ENCODE measurements around the gene COLGALT1. TPM values are rescaled to one million over a fixed set of nuclear protein-coding genes. Genes with fewer than 3 reads are reported as not detected.

COLGALT1 gene
- total and polyA plus RNA-seq, 2 of the 8 experiments (the other 6 are each of a cell fraction or from before 2014, with no cell fraction given): 44.7 to 58.1 TPM

DNA sequence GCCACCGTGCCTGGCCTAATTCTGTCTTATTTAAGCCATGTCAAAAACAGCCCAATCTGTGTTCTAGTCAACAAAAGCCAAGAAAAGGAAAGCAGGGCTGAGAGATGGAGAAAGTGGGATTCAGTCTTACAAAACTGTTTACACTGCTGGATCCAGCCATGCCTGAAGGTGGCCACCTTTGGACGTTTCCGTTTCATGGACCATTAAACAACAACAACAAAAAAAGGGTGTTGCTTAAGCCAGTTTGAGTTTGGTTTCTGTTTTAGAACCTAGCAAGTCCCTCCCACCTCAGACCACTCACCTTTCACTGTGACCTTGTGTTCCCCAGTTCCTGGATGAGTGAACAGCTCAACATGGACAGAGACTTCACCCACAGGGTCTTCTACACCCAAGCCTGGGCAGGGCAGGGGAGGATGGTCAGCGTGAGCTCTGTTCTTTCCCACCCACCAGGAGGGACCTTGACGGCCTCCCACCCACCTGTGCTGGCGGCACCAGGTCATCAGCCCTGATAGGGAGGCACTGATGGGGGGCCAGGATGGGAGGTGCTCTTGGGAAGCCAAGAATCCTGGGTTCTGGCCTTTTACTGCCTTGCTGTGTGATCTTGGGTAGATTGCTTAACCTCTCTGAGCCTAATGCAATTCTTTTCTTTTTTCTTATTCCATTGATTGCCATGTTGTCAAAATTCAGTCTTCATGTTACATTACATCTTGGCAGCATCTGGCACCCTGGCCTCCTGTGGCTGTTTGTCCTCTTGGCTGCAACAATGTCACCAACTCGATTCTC, 56.2 kb downstream of the COLGALT1 start:
- POLR2A ChIA-PET (ENCODE audit: partially characterized antibody): interaction anchor here (0.9 to 2.0 kb wide), 2 partner anchors 19 to 45 kb away, joined by 3 to 4 read pairs; no protein-coding TSS in a partner anchor
- H3K27me3 ChIP-seq (replicated peaks in 1 of 4; ENCODE audit: control insufficient read depth in 3 of 4, extremely low read depth in 1 of 4, insufficient read depth in 3 of 4, low read length in 3 of 4): no peaks in the 10 kb centered on the region
- no peak for FAIRE-seq

More for the DNA sequence above, 56.2 kb downstream of the COLGALT1 start:
- Histone ChIP-seq H2BK120ac (replicated peaks; ENCODE audit: low read depth, low read length) (no peak overlapping the region), H3K36me3 (ENCODE audit: control insufficient read depth in 2 of 4, insufficient read depth in 4 of 4, low read length in 3 of 4) (no peaks in the 10 kb centered on the region), H3K23me2 (ENCODE audit: low read depth, low read length) (no peaks in the 10 kb centered on the region), H4K20me1 (replicated peaks in 1 of 2; ENCODE audit: control insufficient read depth in 1 of 2, insufficient read depth in 2 of 2, low read length in 2 of 2) (peaks cover 0 to 2% of the 10 kb centered on the region in 2 experiments), H4K5ac (ENCODE audit: insufficient read length, low read depth, low read length) (no peak overlapping the region), H3K79me2 (ENCODE audit: control insufficient read depth in 1 of 2, insufficient read depth in 2 of 2, low read length in 2 of 2) (no peaks in the 10 kb centered on the region), H3K4me1 (replicated peaks in 1 of 4; ENCODE audit: control insufficient read depth in 3 of 4, insufficient read depth in 4 of 4, low read length in 3 of 4) (peaks cover 0 to 4% (median 2%) of the 10 kb centered on the region in 4 experiments; a peak in 2 of 7 replicates), H3K4me3 (ENCODE audit: extremely low read depth in 1 of 4, insufficient read depth in 2 of 4, low read depth in 3 of 4, low read length in 4 of 4) (no peak overlapping the region), H2BK20ac (ENCODE audit: low read length) (no peak overlapping the region), H3K18ac (ENCODE audit: extremely low read depth, low read length) (no peak overlapping the region), H3K23ac (ENCODE audit: insufficient read length) (no peak overlapping the region), H4K8ac (ENCODE audit: extremely low read depth, insufficient read depth, low read length) (no peak overlapping the region), H2BK15ac (ENCODE audit: low read length) (no peak overlapping the region), H3K4ac (replicated peaks; ENCODE audit: insufficient read length, low read depth, low read length) (no peak overlapping the region), H2BK5ac (ENCODE audit: low read depth, low read length) (no peak overlapping the region), H3K56ac (replicated peaks; ENCODE audit: insufficient read length, low read depth, low read length) (no peak overlapping the region), H2AFZ (ENCODE audit: low read length) (no peak overlapping the region), H3K9ac (replicated peaks in 1 of 4; ENCODE audit: extremely low read depth in 1 of 4, low read depth in 3 of 4, low read length in 3 of 4) (no peak overlapping the region), H3K4me2 (ENCODE audit: insufficient read depth in 1 of 2, low read depth in 2 of 2, low read length in 2 of 2) (no peak overlapping the region), H2AK5ac (ENCODE audit: low read depth, low read length) (no peak overlapping the region), H3K14ac (ENCODE audit: insufficient read length) (no peak overlapping the region), H3K27ac (ENCODE audit: low read depth, low read length) (no peak overlapping the region), H3K79me1 (ENCODE audit: low read depth, low read length) (no peaks in the 10 kb centered on the region), H4K91ac (replicated peaks; ENCODE audit: insufficient read length, low read length) (no peak overlapping the region), H2BK12ac (ENCODE audit: low read depth, low read length) (no peak overlapping the region), H3K9me3 (ENCODE audit: insufficient read depth in 2 of 2, low read depth in 1 of 2, low read length in 1 of 2) (no peaks in the 10 kb centered on the region)
- no peak for TF ChIP-seq SAP30 (IDR thresholded peaks at IDR 0.05; ENCODE audit: insufficient read depth, insufficient replicate concordance, low read length)
- no peak for TF ChIP-seq FOSL1 (IDR thresholded peaks at IDR 0.05; ENCODE audit: insufficient read depth, low read depth, low read length)
- TF ChIP-seq CHD2 (IDR thresholded peaks at IDR 0.05; ENCODE audit: low read length): no peak
- no peak for TF ChIP-seq POLR2A (IDR thresholded peaks at IDR 0.05; ENCODE audit: control extremely low read depth in 1 of 2, low read depth in 2 of 2, low read length in 2 of 2)
- no peak for TF ChIP-seq CHD1 (IDR thresholded peaks at IDR 0.05; ENCODE audit: low read depth, low read length)
- no peak for TF ChIP-seq HDAC6 (IDR thresholded peaks at IDR 0.05; ENCODE audit: low read depth, low read length)
- TF ChIP-seq ASH2L (IDR thresholded peaks at IDR 0.05; ENCODE audit: low read length): no peak
- CTCF ChIA-PET (ENCODE audit: partially characterized antibody): interaction anchor here (0.6 to 2.8 kb wide), 6 partner anchors 10 to 115 kb away, joined by 3 to 13 read pairs (median 4); no protein-coding TSS in a partner anchor
- 89% methylated on average over 7 of the region's 7 CpGs; no CpG with 5 or more reads in 1 of the 2 experiments for WGBS, 2 experiments (ENCODE audit: extremely low coverage in 1 of 2, insufficient coverage in 1 of 2, insufficient read length in 1 of 2, insufficient replicate concordance in 2 of 2, low coverage in 1 of 2, low lambda C conversion rate in 2 of 2, missing lambda C conversion rate in 1 of 2)
- DNase-seq (ENCODE audit: low read depth in 1 of 2, low spot score in 2 of 2): no peak
